HG02571 (cell line): Measurements from ENCODE around the gene SYT8.
"Not testable (repeated sequence)": the region's sequence is repeated elsewhere in the genome, so short reads cannot be mapped to it uniquely, and the experiment has no call there.

ENCODE experiments used
- ATAC-seq: cut with Tn5 transposase; IDR thresholded peaks from one replicate; pipeline ENCODE4 v1.9.1; 2021; ENCODE audit warnings: mild to moderate bottlenecking, moderate library complexity; ENCODE audit not compliant: unreplicated experiment

SYT8 gene, protein sequence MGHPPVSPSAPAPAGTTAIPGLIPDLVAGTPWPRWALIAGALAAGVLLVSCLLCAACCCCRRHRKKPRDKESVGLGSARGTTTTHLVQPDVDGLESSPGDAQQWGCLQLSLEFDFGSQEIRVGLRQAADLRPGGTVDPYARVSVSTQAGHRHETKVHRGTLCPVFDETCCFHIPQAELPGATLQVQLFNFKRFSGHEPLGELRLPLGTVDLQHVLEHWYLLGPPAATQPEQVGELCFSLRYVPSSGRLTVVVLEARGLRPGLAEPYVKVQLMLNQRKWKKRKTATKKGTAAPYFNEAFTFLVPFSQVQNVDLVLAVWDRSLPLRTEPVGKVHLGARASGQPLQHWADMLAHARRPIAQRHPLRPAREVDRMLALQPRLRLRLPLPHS

DNA sequence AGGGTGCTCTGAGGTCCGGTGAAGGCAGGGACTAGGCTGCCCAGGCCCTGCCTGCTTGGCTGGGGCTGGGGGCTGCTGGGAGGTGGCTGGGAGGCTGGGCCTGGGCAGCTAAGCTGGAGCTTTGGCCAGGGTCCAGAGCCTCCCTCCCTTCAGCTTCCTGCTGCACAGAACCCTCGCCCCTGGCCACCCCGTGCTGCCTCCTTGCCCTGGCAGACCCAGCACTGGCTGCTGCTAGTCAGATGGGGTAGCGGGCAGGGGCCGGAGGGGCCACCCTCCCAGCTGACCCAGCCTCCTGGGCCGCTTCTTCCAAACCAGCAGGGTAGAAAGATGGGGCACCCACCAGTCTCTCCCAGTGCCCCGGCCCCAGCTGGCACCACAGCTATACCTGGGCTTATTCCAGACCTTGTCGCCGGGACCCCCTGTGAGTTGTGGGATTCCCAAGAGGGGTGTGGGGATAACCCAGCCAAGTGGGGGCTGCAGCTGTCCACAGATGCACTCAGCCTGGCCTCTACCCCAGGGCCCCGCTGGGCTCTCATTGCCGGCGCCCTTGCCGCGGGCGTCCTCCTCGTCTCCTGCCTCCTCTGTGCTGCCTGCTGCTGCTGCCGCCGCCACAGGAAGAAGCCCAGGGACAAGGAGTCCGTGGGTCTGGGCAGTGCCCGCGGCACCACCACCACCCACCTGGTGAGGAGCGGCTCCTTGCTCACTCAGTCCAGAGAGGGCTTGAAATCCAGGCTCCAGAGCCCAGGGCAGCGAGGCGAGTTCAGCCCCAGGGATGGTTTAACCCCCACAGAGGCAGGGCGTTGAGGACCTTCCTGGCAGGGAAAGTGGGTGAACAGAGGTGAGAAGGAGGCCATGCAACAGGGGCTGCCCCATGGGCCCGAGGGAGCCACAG is at the start of gene SYT8:
TSS of gene SYT8 (plus strand) at position 212 of the 892 bp plus-strand sequence. CDS start at position 328, 116 bp downstream.
- no peak for ATAC-seq

DNA sequence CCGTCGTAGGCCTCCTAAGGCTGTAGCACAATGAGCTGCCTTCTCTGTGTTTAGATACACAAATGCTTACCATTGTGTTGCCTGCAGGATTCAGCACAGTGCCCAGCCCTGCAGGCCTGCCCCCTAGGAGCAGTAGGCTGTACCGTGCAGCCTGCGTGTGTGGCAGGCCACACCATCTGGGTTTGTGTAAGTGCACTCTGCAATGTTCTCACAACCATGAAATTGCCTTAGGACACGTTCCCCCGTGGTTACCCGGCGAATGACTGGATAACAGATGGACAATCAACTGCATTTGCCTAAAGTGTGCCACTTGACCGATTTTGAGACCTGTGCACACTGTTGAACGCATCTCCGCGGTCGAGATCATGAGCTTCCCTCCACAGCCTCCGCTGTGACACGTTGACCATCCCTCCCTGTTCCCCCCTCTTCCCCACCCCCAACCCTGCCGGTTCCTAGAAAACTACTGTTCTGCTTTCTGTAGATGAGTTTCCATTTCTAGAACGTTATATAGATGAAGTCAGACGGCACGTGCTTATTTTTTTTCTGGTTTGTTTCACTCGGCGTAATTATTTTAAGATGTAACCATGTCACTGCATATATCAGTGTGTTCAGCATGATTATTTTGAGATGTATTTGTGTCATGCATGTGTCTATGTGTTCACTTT is 48.9 kb upstream of the SYT8 start:
- no peak for ATAC-seq

DNA sequence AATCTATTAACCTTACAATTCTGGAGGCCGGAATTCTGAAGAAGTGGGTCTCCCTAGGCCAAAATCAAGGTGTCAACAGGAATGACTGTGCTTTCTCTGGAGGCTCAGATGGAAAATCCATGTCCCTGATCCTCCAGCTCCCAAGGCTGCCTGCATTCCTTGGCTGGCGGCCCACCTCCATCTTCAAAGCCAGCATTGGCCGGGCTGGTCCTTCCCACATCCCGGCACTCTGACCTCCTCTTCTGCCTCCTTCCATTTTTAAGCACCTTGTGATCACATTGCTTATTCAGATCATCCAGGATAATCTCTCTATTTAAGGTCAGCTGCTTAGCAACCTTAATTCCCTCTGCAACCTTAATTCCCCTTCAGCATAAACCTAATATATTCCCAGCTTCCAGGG is 48.3 kb upstream of the SYT8 start:
- ATAC-seq = no peak

DNA sequence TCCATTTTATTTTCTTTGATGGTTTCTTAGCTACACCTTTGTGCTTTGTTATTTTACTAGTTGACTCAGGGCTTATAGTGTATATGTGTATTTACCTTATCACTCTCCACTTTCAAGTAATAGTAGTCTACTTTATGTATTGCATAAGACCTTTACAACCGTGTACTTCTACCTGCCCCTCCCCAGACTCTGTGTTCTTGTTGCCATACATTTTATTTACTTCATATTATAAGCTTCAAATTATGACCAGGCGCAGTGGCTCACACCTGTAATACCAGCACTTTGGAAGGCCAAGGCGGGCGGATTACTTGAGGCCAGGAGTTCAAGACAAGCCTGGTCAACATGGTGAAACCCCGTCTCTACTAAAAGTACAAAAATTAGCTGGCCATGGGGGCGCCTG is 42.9 kb upstream of the SYT8 start:
- no peak for ATAC-seq

DNA sequence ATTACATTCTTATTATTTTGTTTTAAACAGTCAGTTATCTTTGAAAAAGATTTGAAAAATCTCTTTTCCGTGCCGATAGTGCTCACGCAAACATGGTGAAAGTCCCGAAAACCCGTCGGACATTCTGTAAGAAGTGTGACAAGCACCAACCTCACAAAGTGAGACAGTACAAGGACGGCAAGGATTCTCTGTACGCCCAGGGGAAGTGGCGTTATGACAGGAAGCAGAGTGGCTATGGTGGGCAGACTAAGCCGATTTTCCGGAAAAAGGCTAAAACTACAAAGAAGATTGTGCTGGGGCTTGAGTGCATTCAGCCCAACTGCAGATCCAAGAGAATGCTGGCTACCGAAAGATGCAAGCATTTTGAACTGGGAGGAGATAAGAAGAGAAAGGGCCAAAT is 42.3 kb upstream of the SYT8 start:
- no peak for ATAC-seq

DNA sequence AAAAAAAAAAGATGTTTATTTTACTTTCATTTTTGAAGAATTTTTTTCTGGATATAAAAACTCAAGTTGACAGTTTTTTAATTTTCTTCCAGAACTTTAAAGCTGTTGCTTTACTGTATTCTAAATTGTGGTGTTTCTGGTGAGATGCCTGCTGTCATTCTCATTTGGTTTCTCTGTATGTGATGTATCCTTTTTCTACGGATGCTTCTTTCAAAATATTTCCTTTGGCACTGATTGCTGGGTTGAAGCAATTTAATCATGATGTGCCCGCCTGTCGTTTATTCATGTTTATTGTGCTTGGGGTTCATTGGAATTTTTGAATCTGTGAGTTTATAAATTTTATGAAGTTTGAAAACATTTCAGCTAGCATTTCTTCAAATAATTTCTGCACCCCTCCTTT is 41.7 kb upstream of the SYT8 start:
- ATAC-seq = no peak

DNA sequence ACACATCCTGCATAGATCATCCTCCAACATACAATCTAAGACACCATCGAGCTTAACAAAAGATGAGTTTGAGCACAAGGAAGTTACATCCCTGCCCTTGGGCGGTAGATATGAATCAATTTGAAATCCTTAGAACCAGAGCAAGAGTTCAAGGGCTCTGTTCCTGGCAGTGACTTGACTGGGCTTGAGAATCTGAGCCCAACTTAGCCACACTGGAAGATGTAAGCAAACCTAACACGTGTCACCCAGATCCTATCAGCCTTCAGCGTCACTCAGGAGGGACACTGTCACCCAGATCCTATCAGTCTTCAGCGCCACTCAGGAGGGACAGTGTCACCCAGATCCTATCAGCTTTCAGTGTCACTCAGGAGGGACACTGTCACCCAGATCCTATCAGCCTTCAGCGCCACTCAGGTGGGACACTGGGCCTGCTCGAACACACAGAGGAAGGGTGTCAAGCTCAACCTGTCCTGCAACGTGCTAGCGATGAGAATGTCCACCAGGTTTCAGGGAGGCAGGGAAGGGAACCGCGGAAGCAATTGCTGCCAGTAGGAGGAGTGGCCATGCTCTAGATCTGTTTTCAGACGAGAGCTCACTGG is 38.3 kb upstream of the SYT8 start:
- no peak for ATAC-seq

DNA sequence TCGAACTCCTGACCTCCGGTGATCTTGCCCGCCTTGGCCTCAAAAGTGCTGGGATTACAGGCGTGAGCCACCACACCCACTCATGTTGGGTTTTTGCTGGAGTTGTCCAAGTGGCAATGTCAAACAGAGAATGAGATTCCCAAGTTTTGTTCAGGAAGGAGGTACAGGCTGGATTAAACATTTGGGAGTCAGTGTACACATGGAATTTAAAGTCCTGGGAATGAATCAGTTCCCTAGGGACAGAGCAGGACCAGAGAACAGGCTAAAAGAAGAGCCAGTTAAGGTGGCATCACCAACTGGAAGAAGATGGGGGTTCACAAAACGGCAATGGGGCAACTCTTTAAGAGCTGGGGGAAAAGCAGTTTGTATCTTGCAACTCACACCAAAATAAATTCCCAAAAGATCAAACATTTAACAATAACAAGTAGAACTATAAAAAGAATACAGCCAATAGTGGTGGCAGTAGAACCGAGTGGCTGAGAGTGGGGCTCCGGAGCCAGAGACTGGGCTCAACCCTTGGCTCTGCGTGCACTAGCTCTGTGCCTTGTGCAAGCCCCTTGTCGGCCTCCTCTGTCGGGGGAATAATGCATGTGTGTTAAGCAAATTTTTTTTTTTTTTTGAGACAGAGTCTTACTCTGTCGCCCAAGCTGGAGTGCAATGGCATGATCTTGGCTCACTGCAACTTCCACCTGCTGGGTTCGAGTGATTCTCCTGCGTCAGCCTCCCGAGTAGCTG is 37.2 kb upstream of the SYT8 start:
- no peak for ATAC-seq

DNA sequence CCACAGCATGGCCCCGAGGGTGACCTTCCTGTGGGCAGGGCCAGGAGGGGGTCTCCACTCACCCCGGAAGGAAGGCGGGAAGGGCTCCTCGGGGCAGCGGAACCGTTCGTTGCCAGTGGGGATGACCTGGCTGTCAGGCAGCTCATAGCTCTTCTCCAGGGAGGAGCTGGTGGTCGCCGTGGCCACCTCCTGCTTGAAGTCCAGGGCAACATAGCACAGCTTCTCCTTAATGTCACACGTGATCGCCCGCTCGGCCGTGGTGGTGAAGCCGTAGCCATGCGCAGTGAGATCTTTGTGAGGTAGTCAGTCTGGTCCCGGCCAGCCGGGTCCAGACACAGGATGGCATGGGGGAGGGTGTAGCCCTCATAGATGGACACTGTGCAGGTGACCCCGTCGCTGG is 31.5 kb upstream of the SYT8 start:
- ATAC-seq = no peak

DNA sequence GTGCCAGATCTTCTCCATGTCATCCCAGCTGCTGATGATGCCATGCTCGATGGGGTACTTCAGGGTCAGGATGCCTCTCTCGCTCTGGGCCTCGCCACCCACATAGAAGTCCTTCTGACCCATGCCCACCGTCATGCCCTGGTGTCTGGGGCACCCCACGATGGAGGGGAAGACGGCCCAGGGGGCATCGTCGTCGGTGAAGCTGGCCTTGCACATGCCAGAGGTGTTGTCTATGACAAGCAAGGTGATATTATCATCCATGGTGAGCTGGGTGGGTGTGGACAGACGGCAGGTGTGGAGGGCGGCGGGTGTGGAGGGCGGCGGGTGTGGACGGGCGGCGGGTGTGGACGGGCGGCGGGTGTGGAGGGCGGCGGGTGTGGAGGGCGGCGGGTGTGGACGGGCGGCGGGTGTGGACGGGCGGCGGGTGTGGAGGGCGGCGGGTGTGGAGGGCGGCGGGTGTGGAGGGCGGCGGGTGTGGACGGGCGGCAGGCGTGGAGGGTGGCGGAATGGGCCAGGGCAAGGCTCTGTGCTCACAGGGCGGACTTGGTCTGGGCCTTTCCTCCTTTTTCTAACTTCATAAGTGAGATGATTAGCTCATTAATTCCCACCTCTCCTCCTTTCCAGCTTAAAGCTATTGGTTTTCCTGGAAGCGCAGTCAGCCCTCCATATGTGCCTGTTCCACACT is 30.8 kb upstream of the SYT8 start:
- not testable (repeated sequence) for ATAC-seq

DNA sequence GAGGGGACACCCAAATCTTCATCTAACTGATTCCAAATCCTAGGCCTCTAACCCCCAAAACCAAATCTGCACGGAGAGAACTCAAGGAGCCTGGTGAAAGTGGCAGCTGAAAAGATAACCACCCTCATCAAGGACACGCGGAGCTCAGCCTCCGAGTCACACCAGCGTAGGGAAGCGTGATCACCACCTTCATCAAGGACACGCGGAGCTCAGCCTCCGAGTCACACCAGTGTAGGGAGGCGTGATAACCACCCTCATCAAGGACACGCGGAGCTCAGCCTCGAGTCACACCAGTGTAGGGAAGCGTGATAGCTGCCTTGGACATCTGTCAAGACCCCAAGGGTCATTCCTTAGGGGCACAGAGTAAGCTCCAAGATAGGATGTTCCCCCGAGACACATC is 29.3 kb upstream of the SYT8 start:
- ATAC-seq = no peak

DNA sequence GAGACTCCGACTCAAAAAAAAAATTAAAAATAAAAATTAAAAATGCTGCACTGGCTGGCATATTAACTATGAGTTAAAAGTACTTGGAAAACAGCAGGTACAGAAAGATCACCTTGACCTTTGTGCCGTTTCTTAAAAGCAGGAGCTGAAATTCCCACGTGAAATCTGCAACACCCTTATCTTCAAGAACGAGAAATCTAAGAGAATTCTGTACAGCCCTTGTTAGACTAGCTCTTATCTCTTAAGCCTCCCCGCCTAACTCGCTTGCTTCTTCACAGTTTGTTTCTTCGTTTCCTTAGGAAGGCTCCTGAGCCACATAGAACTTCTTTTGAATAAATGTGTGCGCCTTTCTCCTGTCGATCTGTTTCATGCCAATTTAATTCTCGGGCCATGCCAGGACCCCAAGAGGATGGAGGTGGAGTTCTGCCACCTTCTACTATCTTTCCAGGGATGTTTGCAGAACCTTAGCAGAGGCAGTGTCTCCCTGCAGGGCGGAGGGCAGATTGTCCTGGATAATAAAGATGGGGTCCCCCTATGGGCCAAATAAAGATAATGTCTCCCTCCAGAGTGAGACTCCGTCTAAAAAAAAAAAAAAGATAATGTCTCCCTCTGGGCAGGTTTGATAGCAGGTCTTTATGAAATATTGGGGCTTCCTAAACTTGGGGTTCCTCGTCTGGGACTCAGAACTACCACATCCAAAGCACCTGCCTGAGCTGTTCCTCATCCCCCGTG is 27.4 kb upstream of the SYT8 start:
- ATAC-seq = no peak

DNA sequence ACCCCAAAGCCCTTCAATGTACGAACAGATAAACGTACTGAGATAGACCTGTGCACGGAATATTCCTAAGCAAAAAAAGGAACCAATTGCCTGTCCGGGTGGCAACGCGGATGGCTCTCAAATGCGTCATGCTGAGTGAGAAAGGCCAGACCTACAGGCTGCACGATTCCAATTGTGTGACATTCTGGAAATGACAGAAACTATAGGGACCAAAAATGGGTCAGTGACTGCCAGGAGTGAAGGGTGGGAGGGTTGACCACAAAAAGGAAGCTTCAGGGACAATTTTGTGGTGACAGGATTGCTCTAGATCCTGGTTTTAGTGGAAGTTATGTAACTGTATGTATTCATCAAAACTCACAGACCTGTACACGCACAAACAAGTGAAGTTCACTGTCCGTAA is 24.0 kb upstream of the SYT8 start:
- ATAC-seq = no peak

DNA sequence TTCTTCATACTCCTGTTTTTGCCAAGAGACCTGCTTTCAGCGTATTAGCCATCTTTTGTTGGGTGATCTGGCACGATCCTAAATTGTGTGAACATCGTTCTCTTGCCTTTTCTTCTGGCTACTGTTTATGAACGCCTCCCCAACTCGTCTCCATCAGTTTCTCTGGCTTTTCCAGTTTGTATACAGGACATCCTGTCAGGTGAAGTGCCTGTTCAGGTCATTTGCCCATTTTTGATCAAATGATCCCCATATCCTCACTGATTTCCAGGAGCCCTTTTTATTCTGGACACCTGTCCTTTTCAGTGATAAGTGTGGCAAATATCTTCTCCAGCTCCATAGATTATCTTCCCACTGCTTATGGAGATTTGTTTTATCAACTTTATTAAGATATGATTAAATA is 22.5 kb upstream of the SYT8 start:
- ATAC-seq = no peak

DNA sequence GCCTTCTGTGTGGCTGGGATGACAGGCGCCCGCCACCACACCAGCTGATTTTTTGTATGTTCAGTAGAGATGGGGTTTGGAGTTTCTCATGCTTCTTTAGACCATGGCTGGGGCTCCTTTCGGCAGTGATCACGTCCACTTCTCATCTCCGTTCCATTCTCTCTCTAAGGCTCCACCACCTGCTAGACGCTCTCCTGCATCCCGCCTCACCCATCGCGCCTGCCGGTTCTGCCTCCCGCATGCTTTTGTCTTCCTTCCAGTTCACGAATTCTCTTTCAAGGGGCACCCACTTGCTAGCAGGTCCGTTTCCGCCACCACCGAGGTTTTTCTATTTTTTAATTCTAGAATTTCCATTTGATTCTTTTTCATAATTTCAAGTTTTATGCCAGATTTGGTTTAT is 22.0 kb upstream of the SYT8 start:
- no peak for ATAC-seq

DNA sequence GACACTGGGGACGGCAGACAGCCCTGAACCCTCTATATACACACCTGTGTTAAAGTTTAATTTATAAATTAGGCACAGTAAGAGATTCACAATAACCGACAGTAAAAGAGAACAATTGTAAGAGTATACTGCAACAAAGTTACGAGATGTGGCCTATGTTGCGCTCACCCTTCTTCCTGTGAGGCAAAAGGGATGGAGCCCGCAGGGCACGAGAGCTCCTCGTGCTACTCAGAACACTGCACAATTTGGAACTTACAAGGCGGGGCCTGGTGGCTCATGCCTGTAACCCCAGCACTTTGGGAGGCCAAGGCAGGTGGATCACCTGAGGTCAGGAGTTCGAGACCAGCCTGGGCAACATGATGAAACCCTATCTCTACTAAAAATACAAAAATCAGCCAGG is 21.4 kb upstream of the SYT8 start:
- ATAC-seq = not testable (repeated sequence)

DNA sequence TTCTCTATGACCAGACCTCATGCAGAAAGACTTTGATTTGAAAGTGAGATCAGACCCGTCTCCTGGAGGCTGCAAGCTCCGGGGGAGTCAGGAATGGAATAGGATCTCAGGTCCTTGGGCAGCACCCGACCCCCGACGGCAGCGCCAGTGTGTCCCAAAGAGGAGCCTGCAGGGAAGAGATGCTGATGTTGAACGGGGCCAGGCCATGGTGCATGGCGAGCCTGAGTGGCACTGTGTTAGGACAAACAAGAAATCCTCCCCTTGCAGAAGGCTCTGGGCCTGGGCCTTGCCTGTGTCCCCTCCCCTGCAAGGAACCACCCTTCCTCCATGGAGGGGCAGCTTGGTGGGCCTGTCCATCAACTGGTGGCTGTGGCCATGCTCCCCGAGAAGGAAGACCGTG is 20.1 kb upstream of the SYT8 start:
- no peak for ATAC-seq

DNA sequence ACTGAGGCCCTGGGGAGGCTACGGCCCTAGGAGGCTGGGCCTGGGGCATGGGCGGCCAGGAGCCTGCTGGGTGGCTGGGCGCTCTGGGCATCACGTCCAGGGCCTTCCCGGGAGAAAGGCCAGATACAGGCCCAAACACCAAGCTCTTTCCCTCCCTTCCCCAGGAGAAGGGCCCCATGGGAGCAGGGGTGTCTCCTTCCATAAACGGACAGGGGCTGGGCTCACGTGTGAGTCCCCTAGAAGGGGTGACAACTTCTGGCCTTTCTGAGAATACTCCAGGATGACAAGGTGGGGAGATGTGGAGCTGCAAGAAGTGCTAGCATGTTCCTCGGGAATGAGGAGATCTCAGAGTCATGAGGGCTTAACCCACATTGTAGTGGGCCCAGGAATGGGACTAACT is 19.5 kb upstream of the SYT8 start:
- ATAC-seq = no peak

DNA sequence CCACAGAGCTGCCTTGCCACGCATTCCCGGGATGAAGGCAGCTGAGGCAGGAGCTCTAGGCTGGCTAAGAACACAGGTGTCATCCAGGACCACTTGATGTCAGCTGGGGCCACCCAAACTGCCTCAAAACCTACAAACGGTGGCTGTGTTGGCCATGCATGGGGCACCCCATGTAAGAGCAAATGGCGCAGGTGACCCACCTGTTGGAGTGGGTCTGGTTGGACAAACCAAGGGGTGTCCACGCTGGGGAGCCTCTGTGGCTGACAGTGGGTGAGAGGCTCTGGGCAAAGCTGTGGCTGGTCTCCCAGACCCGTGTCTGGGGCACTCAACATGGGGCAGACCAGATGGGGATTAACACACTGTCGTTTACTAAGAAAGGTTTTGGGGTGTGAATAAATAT is 19.0 kb upstream of the SYT8 start:
- no peak for ATAC-seq
